LoVo (cell line): ENCODE measurements around the gene ANKLE1.
"Not testable (repeated sequence)": the region's sequence is repeated elsewhere in the genome, so short reads cannot be mapped to it uniquely, and the experiment has no call there.

Experiments used
- DNase-seq: peaks from one replicate; pipeline ENCODE4 v3.0.0-alpha.2; 2016; ENCODE audit warnings: low spot score

Gene ANKLE1

DNA sequence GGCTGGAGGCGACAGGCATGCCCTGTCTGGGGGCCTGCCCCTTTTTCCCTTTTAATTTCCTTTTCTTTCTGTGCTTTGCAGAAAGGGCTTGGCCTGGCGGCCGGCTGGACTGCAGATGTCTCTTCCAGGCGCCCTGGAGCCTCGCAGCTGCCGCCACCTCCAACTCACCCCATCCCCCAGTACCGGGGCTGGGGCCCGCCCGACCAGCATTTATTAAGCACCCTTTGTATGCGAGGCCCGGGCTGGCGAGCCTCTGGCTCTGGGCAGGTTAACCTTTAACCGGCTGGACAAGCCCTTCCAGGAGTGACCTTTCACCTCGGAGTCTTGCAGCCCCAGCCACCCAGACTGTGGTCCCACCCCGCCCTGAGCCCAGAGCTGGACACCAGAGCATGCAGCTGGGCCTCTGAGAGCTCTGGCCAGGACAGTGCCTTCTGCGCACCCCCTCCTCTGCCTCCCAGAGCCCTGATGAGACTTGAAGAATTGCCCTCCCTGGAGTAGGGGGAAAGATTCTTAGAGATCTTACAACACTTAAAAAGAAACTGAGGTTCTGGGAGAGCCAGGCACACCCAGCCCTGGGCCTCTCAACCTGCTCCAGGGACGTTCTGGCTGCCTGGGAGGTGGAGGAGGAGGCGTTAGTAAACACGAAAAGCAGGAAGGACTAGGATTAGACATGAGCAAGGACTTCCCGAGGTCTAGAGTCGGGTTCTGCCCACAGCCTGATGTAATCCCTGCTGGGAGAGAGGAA lies 34.8 kb upstream of the ANKLE1 start:
- no peak for DNase-seq

- no peak for DNase-seq
Observed at GRCh38 chr19:17248011-17248776, 33.5 kb upstream of the ANKLE1 start.

DNA sequence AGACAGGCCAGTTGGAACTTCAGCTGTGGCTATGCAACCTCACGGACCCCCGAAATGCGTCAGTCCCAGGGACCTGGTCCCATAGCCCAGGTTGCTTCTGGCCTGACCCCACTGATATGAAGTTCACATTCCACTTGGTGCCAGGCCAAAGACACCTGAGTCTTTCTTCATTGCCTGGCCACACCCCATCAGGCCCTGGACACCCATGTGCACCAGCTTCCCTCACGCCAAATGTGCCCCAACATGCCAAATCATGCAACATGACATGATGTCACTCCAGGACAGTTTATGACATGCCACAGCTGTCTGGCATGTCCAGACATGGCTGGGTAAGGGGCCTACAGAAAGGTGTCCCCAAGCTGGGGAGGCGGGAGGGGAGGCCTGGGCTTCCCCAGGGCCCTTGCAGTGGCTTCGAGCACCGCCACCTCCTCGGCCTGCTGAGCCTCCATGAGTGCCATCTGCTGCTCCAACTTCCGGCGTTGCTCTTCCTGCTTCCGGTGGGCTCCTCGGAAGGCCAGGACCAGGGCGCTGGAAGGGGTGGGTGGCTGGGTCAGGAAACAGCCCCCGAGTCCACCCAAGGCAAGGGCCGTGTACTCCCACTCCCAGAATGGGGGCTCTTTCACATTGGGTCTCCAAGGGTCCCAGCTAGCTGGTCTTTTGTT lies 31.7 kb upstream of the ANKLE1 start:
- no peak for DNase-seq

GRCh38 chr19:17254636-17255035 lies 27.1 kb upstream of the ANKLE1 start:
- DNase-seq: no peak

DNA sequence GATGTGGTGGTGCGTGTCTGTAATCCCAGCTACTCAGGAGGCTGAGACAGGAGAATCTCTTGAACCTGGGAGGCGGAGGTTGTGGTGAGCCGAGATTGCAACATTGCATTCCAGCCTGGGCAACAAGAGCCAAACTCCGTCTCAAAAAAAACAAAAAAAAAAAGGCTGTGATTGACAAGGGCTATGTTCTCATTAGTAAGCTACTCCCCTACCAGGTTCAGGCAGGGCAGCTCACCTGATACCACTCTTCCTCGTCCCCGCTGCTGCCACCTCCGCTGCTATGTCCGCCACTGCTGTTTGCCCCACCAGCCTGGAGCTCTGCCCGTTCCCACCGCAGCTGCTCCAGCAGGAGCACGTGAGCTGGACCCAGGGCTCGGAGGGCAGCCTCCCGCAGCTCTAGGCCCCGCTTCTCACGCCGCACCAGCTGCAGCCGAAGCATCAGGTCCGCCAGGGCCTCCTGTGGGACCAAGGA lies 26.5 kb upstream of the ANKLE1 start:
- DNase-seq: no peak

GRCh38 chr19:17256130-17256529 lies 25.6 kb upstream of the ANKLE1 start:
- DNase-seq: no peak

- DNase-seq: no peak
Observed at GRCh38 chr19:17259118-17259780, 22.5 kb upstream of the ANKLE1 start.

DNA sequence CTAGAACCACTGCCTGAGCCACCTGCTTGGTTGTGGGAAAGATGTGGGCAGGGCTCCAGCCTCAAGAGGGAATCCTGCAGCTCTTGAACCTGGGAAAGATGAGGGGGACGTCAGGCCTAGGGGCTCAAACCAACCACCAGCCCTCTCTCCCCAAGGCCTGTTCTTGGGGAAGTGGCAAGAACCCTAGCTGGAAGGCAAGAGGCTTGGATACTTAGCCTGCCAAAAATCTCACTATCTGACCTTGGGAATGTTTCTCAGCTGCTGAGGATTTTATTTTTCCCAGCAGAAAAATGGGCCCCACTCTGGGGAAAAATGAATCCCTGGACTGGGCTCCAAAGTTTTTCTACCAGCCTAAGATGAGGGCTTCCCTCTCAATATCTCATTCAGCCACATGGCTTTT lies 21.8 kb upstream of the ANKLE1 start:
- DNase-seq: no peak

- peak; percentile 88 for DNase-seq
Observed at GRCh38 chr19:17260842-17261325, 20.8 kb upstream of the ANKLE1 start.

DNA sequence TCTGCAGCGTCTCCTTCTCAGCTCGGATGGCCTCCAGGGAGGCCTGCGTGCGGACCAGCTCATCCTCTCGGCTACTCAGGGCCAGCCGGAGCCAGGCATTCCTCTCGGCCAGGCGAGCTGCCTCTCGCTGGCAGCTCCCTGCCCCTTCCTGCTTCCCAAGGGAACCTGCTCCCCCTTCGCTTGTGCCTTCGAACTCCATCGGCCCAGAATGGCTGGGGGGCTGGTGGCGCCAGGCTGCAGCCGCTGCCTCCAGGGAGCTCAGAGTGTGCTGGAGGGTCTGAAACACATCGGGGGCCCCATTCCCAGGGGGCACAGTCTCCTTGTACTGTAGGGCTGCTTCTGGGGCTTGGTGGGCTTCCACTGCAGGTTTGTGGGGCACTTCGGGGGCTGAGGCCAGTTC lies 19.1 kb upstream of the ANKLE1 start:
- no peak for DNase-seq

DNA sequence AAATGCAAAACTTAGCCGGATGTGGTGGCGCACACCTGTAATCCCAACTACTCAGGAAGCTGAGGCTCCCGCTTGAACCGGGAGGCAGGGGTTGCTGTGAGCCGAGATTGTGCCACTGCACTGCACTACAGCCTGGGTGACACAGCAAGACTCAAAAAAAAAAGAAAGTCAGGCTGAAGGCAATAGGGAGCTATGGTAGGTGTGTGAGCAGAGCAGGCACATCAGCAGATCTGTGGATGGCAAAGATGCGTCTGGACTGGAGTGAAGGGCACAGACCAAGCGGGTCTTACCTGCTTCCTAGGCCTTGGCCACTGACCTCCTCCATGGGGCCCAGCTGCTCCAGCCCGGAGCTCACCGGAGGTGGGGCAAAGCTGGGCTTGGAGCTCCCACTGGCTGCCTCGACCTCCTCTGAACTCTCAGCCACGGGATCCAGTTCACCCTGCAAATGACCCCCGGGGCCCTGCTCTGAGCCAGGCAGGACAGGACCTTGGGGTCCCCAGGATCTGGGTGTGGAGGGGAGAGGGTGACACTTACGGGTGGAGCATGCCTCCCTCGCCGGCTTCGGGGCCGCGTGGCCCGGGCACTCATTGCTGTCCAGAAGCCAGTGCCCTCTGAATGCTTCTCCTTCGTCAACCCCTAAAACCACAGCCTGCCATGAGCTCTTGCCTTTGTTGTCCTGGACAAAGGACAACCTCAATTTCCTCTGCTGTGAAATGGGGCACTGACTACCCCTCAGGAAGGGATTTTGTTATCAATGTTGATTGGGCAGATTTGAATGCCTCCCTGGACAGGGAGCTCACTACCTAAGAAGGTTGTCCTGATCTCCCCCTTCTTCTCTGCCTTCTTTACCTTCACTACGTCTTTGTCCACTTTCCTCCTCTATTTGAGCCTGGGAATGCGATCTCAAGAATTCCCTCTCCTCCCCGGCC lies 17.7 kb upstream of the ANKLE1 start:
- no peak for DNase-seq

DNA sequence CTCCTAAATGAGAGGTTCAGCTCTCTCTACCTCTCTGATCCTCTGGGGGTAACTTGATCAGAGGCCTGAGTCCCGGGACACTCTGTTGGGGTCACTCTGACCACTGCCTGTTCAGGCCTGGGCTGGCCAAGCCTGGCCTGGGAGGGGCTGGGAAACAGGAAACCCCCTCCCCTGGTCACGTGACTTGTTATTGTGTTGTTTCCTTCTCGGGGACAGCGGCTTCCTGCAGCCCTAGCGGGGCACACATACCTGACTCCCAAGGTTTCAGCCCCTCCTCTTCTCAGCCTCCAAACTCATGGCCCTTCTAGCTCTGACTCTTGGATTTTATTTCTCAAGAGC lies 17.1 kb upstream of the ANKLE1 start, which contains the start of gene USHBP1:
Gene USHBP1, minus strand, starts transcription at position 105 of the 339 bp plus-strand sequence. CDS start 446 bp downstream, outside the sequence.
- DNase-seq: no peak

GRCh38 chr19:17266026-17266425 lies 15.7 kb upstream of the ANKLE1 start:
- DNase-seq: no peak

DNA sequence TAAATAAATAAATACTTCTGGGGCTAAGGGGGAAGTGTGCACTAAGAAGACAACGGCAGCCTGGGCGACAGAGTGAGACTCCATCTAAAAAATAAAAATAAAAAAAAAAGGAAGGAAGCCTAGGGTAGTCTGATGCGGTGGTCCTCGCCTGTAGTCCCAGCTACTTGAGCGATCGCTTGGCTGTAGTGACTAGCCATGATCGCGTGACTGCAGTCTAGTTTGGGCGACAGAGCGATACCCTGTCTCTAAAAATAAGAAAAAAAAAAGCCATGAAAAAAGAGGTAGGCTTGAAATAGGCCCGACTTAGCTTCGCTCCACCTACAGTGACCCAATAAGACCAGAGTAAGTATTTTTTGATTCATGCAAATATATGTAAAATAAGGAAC lies 15.1 kb upstream of the ANKLE1 start:
- DNase-seq: no peak

DNA sequence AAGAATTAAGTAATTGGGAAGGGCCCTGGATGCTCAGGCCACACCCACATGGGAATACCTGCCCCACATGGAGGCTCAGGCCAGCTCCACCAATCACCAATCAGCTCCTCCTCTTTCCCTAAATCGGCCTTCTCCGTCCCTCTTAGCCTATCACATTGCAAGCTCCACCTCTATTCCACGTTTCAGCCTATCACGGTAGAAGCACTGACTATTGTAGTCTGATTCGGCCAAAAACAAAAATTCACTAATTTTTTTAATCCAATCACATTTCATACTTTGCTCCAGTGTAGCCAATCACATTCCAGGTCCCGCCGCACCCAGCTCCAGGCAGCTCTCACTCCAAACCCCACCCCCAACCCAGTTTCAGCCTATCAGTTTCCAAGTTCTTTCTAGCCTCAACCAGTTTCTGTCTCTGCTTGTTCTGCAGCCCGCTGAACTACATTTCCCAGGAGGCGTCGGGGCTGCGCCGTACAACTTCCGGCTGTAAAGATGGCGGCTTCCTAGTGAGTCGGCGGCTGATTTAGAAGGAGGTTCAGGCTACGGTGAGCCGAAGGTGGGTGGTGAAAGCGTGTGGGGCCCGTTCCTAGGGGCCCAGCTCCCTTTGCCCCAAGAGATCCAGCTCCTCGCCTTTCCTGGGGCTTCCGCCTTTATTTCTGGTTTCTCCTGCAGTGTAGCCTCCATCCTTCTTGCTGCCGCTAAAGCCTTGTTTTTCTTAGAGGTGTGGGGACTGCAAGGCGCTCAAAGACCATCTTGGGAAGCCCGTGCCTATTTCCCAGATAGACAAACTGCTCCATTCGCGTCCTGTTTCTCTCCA lies 14.5 kb upstream of the ANKLE1 start, which contains the start of gene BABAM1:
Gene BABAM1, plus strand, starts transcription at position 469 of the 814 bp plus-strand sequence. CDS start 1,364 bp downstream, outside the sequence.
- DNase-seq: peak; percentile 95

DNA sequence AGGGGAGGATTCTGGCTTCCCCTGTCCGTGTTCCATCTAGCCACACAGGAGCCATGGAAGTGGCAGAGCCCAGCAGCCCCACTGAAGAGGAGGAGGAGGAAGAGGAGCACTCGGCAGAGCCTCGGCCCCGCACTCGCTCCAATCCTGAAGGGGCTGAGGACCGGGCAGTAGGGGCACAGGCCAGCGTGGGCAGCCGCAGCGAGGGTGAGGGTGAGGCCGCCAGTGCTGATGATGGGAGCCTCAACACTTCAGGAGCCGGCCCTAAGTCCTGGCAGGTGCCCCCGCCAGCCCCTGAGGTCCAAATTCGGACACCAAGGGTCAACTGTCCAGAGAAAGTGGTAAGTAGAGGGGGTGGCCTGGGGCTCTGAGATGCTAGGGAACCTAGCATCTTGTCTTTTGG lies 12.9 kb upstream of the ANKLE1 start:
- DNase-seq: no peak

GRCh38 chr19:17274892-17275291 lies 6.8 kb upstream of the ANKLE1 start:
- DNase-seq: not testable (repeated sequence)

DNA sequence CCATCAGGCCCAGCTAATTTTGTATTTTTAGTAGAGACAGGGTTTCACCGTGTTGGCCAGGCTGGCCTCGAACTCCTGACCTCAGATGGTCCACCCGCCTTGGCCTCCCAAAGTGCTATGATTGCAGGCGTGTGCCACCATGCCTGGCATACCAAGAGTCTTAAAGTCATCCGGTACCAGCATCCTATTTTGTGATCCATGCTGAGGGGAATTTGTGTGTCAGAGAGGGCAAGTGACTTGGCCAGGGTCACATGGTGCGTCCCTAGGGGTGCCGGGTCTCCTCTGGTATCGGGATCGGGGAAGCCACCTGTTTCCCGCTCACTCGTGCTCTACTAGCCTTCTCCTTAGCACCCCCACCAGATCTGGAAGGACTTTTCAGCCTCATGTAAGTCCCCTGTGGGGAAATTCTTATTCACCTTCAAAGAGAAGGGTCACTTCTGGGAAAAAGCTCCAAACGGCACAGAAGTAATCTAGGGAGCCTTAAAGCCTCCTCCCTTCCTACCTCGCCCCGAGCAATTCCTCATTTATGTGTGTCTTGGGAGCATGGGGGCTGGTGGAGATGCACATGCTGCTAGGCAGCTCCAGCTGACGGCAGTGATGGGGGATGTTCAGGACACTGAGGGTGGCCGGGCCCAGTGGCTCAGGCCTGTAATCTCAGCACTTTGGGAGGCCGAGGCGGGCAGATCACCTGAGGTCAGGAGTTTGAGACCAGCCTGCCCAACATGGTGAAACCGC lies 6.1 kb upstream of the ANKLE1 start:
- DNase-seq: no peak

- DNase-seq: no peak
Observed at GRCh38 chr19:17279436-17279835, 2.3 kb upstream of the ANKLE1 start.
